ENCODE measurements around the gene SLCO1B3. TPM values are rescaled to one million over a fixed set of nuclear protein-coding genes. Genes with fewer than 3 reads are reported as not detected.

SLCO1B3 gene
- total and polyA plus RNA-seq, 8 donors: 0.07 to 0.11 TPM; not detected in 6

- H3K4me1 ChIP-seq: no peaks in the 10 kb centered on the region
- H3K4me3 ChIP-seq: no peak overlapping the region
- no peak for TF ChIP-seq CTCF (IDR thresholded peaks at IDR 0.05)
- 82 to 88% methylated on average over 2 of the region's 2 CpGs for whole genome bisulfite sequencing, 2 donors
- ATAC-seq (no peak), DNase-seq (no peak), FAIRE-seq (no peak)
- no peaks in the 10 kb centered on the region for H3K27me3 ChIP-seq
- H3K27ac ChIP-seq: no peak overlapping the region
- intact Hi-C loops (cut with DNase I): no loop called here
- H3K9me3 ChIP-seq: no peaks in the 10 kb centered on the region
- no peaks in the 10 kb centered on the region for H3K36me3 ChIP-seq
These were observed 57.8 kb downstream of the SLCO1B3 start for GRCh38 chr12:20868277-20868676.

- no peaks in the 10 kb centered on the region for H3K9me3 ChIP-seq
- no peak overlapping the region for H3K27ac ChIP-seq
- ATAC-seq: peak; percentile 56 to 83 (median 66)
- no peaks in the 10 kb centered on the region for H3K4me1 ChIP-seq
- DNase-seq: peak in 2 of 6 donors; percentile 25 to 38
- TF ChIP-seq CTCF (IDR thresholded peaks at IDR 0.05): no peak
- no peaks in the 10 kb centered on the region for H3K36me3 ChIP-seq
- H3K27me3 ChIP-seq: no peaks in the 10 kb centered on the region
- H3K4me3 ChIP-seq: no peak overlapping the region
- peak; percentile 81 for FAIRE-seq
- intact Hi-C loops (cut with DNase I): no loop called here
These were observed 72.8 kb downstream of the SLCO1B3 start for GRCh38 chr12:20883288-20883687.

GRCh38 chr12:20885116-20885515 is 74.6 kb downstream of the SLCO1B3 start:
- no peaks in the 10 kb centered on the region for H3K9me3 ChIP-seq
- FAIRE-seq (no peak), DNase-seq (no peak), ATAC-seq (no peak)
- TF ChIP-seq CTCF (IDR thresholded peaks at IDR 0.05): no peak
- H3K36me3 ChIP-seq: no peaks in the 10 kb centered on the region
- no peaks in the 10 kb centered on the region for H3K4me1 ChIP-seq
- intact Hi-C loops (cut with DNase I): no loop called here
- H3K27me3 ChIP-seq: no peaks in the 10 kb centered on the region
- no peak overlapping the region for H3K27ac ChIP-seq
- WGBS, 2 donors: 37 to 59% methylated on average over 1 of the region's 1 CpG
- no peak overlapping the region for H3K4me3 ChIP-seq

- no peak for ATAC-seq
- DNase-seq: no peak
- H3K9me3 ChIP-seq: no peaks in the 10 kb centered on the region
These were observed 75.0 kb downstream of the SLCO1B3 start for GRCh38 chr12:20885552-20885951.

GRCh38 chr12:20917269-20917668 is 106.8 kb downstream of the SLCO1B3 start:
- WGBS, 2 donors: 60 to 65% methylated on average over 6 of the region's 6 CpGs

More at GRCh38 chr12:20885552-20885951, 75.0 kb downstream of the SLCO1B3 start:
- 69 to 84% methylated on average over 2 of the region's 2 CpGs for WGBS, 2 donors
- no peak for FAIRE-seq
- Histone ChIP-seq H3K4me1 (no peaks in the 10 kb centered on the region), H3K4me3 (no peak overlapping the region), H3K27me3 (no peaks in the 10 kb centered on the region), H3K27ac (no peak overlapping the region), H3K36me3 (no peaks in the 10 kb centered on the region)
- TF ChIP-seq CTCF (IDR thresholded peaks at IDR 0.05): no peak
- intact Hi-C loops (cut with DNase I): no loop called here

More at GRCh38 chr12:20917269-20917668, 106.8 kb downstream of the SLCO1B3 start:
- Histone ChIP-seq H3K27ac (no peak overlapping the region), H3K4me1 (no peaks in the 10 kb centered on the region), H3K9me3 (no peaks in the 10 kb centered on the region), H3K36me3 (no peaks in the 10 kb centered on the region), H3K27me3 (no peaks in the 10 kb centered on the region), H3K4me3 (no peak overlapping the region)
- FAIRE-seq: no peak
- intact Hi-C loops (cut with DNase I): no loop called here
- no peak for DNase-seq
- ATAC-seq: no peak
- no peak for TF ChIP-seq CTCF (IDR thresholded peaks at IDR 0.05)

All from pancreas (tissue), 10 donors.